B cell (primary cell): ENCODE results near the gene FHIT.

Experiments
- EZH2 ChIP-seq: IDR thresholded peaks from 2 replicates; pipeline ENCODE4 v1.6.1; 2012; ENCODE audit warnings: borderline replicate concordance, low read depth, mild to moderate bottlenecking, moderate library complexity, low read length; ENCODE audit not compliant: insufficient read depth, poor library complexity, severe bottlenecking
- TF ChIP-seq, protein P1 (sequence below): fragments of 200-600 bp; IDR thresholded peaks from one replicate; pipeline ENCODE4 v1.8.0; 2022; ENCODE audit warnings: antibody characterized with exemption, mild to moderate bottlenecking

DNA sequence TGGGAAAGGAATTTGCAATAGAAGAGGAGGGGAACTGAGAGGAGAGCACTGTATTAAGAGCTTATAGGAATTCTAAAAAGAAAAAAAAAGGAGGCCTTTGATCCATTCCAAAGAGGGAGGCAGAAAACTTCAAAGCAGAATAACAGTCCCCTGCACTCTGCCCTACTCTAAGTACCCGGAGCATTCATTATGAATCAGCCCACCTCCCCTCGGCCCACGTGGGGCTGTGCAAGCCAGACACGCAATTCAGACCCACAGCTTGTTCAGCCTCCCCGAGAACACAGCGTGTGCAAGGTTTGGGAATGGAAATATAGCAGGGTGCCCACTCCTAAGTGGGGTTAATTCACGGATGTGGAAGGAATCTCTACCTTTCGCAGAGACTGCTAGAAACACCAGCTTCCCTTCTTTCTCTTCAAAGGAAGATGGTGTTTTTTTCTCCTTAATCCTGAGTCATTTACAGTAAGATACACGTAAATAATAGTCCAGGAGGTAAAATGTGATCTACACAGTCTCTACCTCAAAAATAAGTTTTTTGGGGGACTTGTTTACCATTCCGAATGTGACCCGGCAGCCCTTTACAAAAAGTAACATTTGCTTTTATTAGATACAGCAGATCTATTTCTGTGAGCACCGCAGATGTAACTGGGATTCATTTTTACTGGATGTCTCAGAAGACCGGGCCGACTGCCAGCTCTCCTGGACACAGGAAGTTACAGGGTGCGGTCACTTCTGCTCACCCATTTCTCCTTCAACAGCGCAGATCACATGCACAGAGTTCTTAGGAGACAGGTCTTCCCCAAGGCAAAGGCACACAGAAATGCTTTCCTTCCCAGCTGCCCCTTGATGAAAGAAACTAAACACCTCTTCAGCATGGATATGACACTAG lies 1433.0 kb downstream of the FHIT start:
- TF ChIP-seq, protein P1, sequence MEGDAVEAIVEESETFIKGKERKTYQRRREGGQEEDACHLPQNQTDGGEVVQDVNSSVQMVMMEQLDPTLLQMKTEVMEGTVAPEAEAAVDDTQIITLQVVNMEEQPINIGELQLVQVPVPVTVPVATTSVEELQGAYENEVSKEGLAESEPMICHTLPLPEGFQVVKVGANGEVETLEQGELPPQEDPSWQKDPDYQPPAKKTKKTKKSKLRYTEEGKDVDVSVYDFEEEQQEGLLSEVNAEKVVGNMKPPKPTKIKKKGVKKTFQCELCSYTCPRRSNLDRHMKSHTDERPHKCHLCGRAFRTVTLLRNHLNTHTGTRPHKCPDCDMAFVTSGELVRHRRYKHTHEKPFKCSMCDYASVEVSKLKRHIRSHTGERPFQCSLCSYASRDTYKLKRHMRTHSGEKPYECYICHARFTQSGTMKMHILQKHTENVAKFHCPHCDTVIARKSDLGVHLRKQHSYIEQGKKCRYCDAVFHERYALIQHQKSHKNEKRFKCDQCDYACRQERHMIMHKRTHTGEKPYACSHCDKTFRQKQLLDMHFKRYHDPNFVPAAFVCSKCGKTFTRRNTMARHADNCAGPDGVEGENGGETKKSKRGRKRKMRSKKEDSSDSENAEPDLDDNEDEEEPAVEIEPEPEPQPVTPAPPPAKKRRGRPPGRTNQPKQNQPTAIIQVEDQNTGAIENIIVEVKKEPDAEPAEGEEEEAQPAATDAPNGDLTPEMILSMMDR = no peak
- TF ChIP-seq EZH2 = no peak
